ENCODE data around the gene EEF2K. TPM values are rescaled to one million over a fixed set of nuclear protein-coding genes. Genes with fewer than 3 reads are reported as not detected.
"Not testable (repeated sequence)": the region's sequence is repeated elsewhere in the genome, so short reads cannot be mapped to it uniquely, and the experiment has no call there.

Gene EEF2K
- total and polyA plus RNA-seq, 2 experiments from 2014 or later: 16.1 to 26.1 TPM

- Histone ChIP-seq H3K27me3 (no peaks in the 10 kb centered on the region), H3K4me3 (no peak overlapping the region), H3K36me3 (no peaks in the 10 kb centered on the region), H3K4me1 (ENCODE audit: low read depth) (peaks cover 10% of the 10 kb centered on the region), H3K9me3 (ENCODE audit: low read depth) (no peaks in the 10 kb centered on the region), H3K27ac (peak overlapping the region; percentile 9)
- no peak for TF ChIP-seq CTCF (IDR thresholded peaks at IDR 0.05; ENCODE audit: low read depth, low read length)
- DNase-seq (ENCODE audit: low read depth in 1 of 2, low spot score in 1 of 2): no peak
Measured at GRCh38 chr16:22194707-22195444, 11.2 kb upstream of the EEF2K start.

GRCh38 chr16:22195445-22195694, 10.7 kb upstream of the EEF2K start:
- Histone ChIP-seq H3K27me3 (no peaks in the 10 kb centered on the region), H3K27ac (peak overlapping the region; percentile 9), H3K9me3 (ENCODE audit: low read depth) (no peaks in the 10 kb centered on the region), H3K4me1 (ENCODE audit: low read depth) (peaks cover 10% of the 10 kb centered on the region), H3K36me3 (no peaks in the 10 kb centered on the region), H3K4me3 (no peak overlapping the region)
- no peak for TF ChIP-seq CTCF (IDR thresholded peaks at IDR 0.05; ENCODE audit: low read depth, low read length)
- DNase-seq (ENCODE audit: low read depth in 1 of 2, low spot score in 1 of 2): no peak

GRCh38 chr16:22195695-22196558, 10.2 kb upstream of the EEF2K start:
- Histone ChIP-seq H3K4me1 (ENCODE audit: low read depth) (peaks cover 10% of the 10 kb centered on the region), H3K4me3 (peak overlapping the region; percentile 62), H3K27ac (peak overlapping the region; percentile 7), H3K36me3 (no peaks in the 10 kb centered on the region), H3K9me3 (ENCODE audit: low read depth) (no peaks in the 10 kb centered on the region), H3K27me3 (no peaks in the 10 kb centered on the region)
- peak; percentile 87 to 92 for DNase-seq (ENCODE audit: low read depth in 1 of 2, low spot score in 1 of 2)
- peak; percentile 92 for TF ChIP-seq CTCF (IDR thresholded peaks at IDR 0.05; ENCODE audit: low read depth, low read length)

GRCh38 chr16:22196559-22197168, 9.4 kb upstream of the EEF2K start:
- H3K27ac ChIP-seq; H3K9me3 ChIP-seq (ENCODE audit: low read depth): not testable (repeated sequence)

GRCh38 chr16:22198547-22199293, 7.4 kb upstream of the EEF2K start:
- TF ChIP-seq CTCF (IDR thresholded peaks at IDR 0.05; ENCODE audit: low read depth, low read length): no peak
- H3K4me1 ChIP-seq (ENCODE audit: low read depth): no peaks in the 10 kb centered on the region
- H3K9me3 ChIP-seq (ENCODE audit: low read depth): no peaks in the 10 kb centered on the region
- H3K4me3 ChIP-seq: no peak overlapping the region
- no peak for DNase-seq (ENCODE audit: low read depth in 1 of 2, low spot score in 1 of 2)
- H3K27me3 ChIP-seq: no peaks in the 10 kb centered on the region
- H3K27ac ChIP-seq: no peak overlapping the region
- H3K36me3 ChIP-seq: no peaks in the 10 kb centered on the region

More at GRCh38 chr16:22196559-22197168, 9.4 kb upstream of the EEF2K start:
- H3K27me3 ChIP-seq; H3K36me3 ChIP-seq; H3K4me3 ChIP-seq; H3K4me1 ChIP-seq (ENCODE audit: low read depth); DNase-seq (ENCODE audit: low read depth in 1 of 2, low spot score in 1 of 2): not testable (repeated sequence)

All from cardiac muscle cell (in vitro differentiated cells and primary cell).